HG02610 (cell line): ENCODE results near the gene MBLAC1.
"Not testable (repeated sequence)": the region's sequence is repeated elsewhere in the genome, so short reads cannot be mapped to it uniquely, and the experiment has no call there.

Experiments
- ATAC-seq: cut with Tn5 transposase; IDR thresholded peaks from one replicate; pipeline ENCODE4 v1.9.1; 2021; ENCODE audit warnings: mild to moderate bottlenecking, moderate library complexity; ENCODE audit not compliant: unreplicated experiment

Gene MBLAC1

DNA sequence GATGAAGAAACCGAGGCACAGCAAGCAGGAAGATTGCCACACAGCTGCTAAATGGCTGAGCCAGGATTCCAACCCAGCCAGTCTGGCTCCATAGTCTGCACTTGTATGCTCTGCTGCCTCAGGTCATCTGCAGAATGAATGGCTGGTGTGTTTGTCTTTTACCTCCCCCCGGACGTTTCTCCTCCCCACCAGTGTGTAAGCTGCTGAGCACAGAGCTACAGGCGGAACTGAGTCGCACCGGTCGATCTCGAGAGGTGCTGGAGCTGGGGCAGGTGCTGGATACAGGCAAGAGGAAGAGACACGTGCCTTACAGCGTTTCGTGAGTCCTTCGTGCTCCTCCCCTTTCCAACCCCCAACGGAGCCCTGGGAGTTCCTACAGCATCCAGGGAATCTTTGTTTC, 4.7 kb upstream of the MBLAC1 start:
- ATAC-seq = no peak

DNA sequence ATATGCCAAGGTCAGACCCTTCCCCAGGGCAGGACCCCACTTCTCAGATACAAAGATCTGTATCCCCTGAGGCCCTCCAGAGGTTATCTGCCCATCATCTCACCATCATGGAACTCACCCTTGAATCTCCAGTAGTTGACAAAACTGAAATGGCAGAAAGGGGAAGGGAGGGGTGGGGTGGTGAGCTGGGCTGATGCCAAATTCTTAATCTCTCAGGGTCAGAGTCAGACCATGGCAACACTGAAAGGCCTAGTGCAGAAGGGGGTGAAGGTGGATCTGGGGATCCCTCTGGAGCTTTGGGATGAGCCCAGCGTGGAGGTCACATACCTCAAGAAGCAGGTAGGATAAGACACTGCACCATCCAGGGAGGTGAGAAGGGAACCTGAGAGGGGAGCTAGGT, 4.2 kb upstream of the MBLAC1 start:
- ATAC-seq = no peak

DNA sequence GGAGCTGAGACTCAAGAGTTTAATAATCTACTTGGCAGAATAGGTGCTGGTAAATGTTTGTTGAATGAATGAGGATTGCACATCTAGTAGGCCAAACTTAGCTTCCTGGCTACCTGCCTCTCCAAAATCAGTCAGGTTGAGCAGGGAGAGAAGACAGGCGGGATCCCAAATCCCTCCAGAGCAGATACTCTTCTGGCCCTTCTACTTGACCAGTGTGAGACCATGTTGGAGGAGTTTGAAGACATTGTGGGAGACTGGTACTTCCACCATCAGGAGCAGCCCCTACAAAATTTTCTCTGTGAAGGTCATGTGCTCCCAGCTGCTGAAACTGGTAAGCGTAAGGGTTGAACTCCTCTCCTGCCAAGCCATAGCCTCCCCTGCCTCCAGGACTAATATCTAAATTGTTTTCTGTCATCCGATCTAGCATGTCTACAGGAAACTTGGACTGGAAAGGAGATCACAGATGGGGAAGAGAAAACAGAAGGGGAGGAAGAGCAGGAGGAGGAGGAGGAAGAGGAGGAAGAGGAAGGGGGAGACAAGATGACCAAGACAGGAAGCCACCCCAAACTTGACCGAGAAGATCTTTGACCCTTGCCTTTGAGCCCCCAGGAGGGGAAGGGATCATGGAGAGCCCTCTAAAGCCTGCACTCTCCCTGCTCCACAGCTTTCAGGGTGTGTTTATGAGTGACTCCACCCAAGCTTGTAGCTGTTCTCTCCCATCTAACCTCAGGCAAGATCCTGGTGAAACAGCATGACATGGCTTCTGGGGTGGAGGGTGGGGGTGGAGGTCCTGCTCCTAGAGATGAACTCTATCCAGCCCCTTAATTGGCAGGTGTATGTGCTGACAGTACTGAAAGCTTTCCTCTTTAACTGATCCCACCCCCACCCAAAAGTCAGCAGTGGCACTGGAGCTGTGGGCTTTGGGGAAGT, 2.2 kb upstream of the MBLAC1 start:
- ATAC-seq = no peak

DNA sequence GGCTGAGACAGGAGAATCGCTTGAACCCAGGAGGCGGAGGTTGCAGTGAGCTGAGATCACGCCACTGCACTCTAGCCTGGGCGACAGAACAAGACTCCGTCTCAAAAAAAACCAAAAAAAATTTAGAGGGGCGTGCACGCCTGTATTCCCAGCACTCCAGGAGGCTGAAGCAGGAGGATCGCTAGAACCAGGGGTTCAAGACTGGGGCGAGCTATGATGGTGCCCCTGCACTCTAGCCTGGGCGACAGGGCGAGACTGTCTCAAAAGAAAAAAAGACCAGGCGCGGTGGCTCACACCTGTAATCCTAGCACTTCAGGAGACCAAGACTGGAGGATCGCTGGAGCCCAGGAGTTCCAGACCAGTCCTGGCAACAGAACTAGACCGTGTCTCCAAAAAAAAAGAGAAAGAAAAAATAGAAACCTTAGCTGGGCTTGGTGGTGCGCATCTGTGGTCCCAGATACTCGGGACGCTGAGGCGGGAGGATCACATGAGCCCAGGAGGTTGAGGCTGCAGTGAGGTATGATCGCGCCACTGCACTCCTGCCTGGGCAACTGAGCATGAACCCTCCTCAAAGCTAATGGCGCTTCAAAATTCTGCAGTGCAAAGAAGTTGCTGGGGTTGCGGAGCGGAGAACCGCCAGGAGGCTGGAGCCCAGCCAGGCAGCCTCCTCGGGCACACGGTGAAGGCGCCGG, 382 bp upstream of the MBLAC1 start:
- peak; percentile 28 for ATAC-seq

GRCh38 chr7:100127866-100128636, 1.3 kb downstream of the MBLAC1 start:
- no peak for ATAC-seq

DNA sequence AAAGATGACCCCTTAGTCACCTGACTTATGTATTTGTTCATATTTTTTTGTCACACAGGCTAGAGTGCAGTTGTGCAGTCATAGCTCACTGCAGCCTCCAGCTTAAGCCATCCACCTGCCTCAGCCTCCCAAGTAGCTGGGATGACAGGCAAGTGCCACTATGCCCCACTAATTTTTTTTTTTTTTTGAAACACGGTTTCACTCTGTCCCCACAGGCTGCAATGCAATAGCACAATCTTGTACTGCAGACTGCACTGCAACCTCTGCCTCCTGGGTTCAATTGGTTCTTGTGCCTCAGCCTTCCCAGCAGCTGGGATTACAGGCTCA, 1.8 kb downstream of the MBLAC1 start:
- ATAC-seq = no peak

- ATAC-seq = not testable (repeated sequence)
These were observed 3.4 kb downstream of the MBLAC1 start for GRCh38 chr7:100130220-100130607.

GRCh38 chr7:100130608-100131453, 4.1 kb downstream of the MBLAC1 start:
- no peak for ATAC-seq

DNA sequence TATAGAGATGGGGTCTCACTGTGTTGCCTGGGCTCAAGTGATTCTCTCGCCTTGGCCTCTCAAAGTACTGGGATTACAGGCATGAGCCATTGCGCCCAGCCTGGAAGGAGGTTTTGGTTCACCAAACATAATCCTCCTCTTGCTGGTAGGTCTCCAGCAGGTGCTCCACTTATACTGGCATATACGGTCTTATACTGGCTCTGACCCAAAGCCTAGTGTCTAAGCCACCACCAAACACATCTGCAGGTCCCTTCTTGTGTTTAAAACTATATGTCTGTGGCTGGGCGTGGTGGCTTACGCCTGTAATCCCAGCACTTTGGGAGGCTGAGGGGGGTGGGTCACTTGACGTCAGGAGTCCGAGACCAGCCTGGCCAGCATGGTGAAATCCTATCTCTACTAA, 5.4 kb downstream of the MBLAC1 start:
- ATAC-seq = no peak

DNA sequence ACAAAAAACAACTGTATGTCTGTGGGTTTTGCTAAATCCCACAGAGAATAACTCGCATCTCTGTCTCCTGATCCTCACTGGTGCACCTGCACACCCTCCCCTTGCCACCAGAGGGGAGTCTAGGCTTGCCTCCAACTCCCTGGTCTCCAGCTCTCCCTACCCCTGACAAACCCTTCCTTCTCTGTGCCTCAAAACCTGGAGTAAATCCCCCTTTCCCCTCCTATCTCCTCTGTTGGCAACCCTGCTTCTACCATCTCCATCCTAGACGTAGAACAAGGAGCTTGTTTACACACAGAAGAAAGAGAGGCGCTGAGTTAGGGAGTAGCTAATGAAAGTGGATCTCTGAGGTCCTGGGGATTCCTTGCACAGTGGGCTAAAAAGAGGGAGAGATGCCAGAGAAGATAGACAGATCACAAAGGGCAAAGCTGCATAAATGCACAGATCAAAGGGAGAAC, 6.0 kb downstream of the MBLAC1 start:
- ATAC-seq = peak; percentile 73

GRCh38 chr7:100137851-100138760, 11.3 kb downstream of the MBLAC1 start:
- no peak for ATAC-seq

GRCh38 chr7:100141555-100141949, 14.8 kb downstream of the MBLAC1 start:
- no peak for ATAC-seq

GRCh38 chr7:100142461-100142860, 15.7 kb downstream of the MBLAC1 start:
- ATAC-seq = no peak

GRCh38 chr7:100146350-100146749, 19.6 kb downstream of the MBLAC1 start:
- not testable (repeated sequence) for ATAC-seq

GRCh38 chr7:100147278-100147677, 20.5 kb downstream of the MBLAC1 start:
- ATAC-seq = no peak

DNA sequence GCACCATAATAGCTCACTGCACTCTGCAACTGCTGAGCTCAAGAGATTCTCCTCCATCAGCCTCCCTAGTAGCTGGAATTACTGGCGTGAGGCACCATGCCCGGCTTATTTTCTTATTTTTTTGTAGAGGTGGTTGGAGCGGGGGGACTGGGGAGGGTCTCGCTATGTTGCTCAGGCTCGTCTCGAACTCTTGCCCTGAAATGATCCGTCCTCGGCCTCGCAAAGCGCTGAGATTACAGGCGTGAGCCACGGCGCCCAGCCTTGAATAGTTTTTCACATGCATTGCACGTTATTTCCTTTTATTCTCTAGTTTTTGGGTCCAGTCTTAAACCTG, 21.4 kb downstream of the MBLAC1 start:
- ATAC-seq = no peak

DNA sequence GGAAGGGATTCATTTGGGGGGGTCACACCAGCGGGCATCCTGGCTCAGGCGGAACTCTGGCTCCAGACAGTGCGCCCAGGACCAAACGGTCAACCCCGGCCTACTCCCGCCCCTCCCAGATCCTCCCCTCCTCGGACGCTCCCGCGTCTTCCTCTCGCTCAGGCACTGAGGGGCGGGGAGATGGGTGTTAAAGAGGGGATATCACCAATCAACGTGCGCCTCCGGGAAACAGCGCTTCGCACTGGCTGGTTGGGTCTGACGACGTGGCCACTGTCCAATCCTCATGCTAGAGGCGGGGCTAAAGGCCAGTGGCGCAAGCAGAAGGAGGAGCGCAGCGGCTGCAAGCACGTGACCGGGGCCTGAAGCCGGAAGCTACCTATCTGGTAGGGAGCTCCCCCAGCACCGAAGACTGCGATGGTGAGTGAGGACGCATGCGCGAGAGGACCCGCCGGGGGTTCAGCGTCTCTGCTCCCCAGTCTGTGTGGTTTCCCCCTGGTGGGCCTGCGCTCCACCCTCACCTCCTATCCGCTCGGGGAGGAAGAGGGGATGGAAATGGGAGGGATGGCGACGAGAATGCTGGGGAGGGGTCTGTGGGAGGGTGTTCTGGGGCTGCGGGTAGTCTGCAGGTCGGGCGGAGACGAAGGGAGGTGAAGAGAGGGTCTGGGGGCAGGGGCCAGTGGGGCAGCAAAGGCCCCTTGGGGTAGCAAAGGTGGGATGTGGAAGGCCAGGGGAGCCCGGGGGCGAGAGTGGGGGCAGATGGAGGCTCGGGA, 22.0 kb downstream of the MBLAC1 start, which contains the start of gene LAMTOR4:
Gene LAMTOR4, plus strand, starts transcription at position 360 of the 770 bp plus-strand sequence. Its CDS starts 55 bp downstream, at position 415.
- ATAC-seq = peak; percentile 97

DNA sequence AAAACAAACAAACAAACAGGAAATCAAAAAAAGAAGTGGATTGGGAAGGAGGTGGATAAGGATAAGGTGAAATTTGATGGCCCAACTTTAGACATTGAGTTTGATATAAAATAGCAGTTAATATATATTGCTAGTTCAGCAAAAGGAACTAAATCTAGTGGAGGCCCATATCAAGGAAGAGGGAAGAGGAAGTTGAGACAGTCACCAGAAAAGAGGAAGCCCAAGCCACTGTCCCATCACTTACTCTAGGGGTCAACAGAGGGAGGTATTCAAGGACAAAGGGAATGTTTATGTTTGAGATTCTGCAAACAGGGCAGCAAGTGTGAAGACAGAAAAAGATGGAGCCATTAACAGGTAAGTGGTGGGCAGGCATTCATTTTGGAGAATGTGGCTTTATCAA, 25.6 kb downstream of the MBLAC1 start:
- ATAC-seq = no peak
